H9 (cell line): Measurements from ENCODE around the gene GRIN2B. TPM values are rescaled to one million over a fixed set of nuclear protein-coding genes. Genes with fewer than 3 reads are reported as not detected.

Source experiments
- DNase-seq: peaks from one replicate; pipeline ENCODE4 v3.0.0-alpha.2; 2017
- H2AFZ ChIP-seq: one replicate; pipeline ENCODE4 v1.6.1; 2013; ENCODE audit warnings: mild to moderate bottlenecking, low read length, control low read depth, moderate library complexity
- H2AK5ac ChIP-seq: 2 replicates; pipeline ENCODE4 v1.6.1; 2013; ENCODE audit warnings: low read length, control low read depth, mixed read lengths; ENCODE audit not compliant: insufficient read length
- H2BK120ac ChIP-seq: one replicate; pipeline ENCODE4 v1.6.1; 2013; ENCODE audit warnings: low read depth, mild to moderate bottlenecking, low read length, control low read depth, inconsistent platforms; ENCODE audit not compliant: poor library complexity, severe bottlenecking
- H2BK12ac ChIP-seq: 2 replicates; pipeline ENCODE4 v1.6.1; 2013; ENCODE audit warnings: low read length, control low read depth, mixed read lengths, low read depth; ENCODE audit not compliant: insufficient read length
- H2BK15ac ChIP-seq: 2 replicates; pipeline ENCODE4 v1.6.1; 2013; ENCODE audit warnings: low read depth, low read length, control low read depth
- H2BK20ac ChIP-seq: one replicate; pipeline ENCODE4 v1.6.1; 2013; ENCODE audit warnings: low read depth, mild to moderate bottlenecking, low read length, control low read depth, inconsistent platforms; ENCODE audit not compliant: poor library complexity, severe bottlenecking
- H2BK5ac ChIP-seq: 2 replicates; pipeline ENCODE4 v1.6.1; 2013; ENCODE audit warnings: low read length, control low read depth, mixed read lengths; ENCODE audit not compliant: insufficient read length
- H3K14ac ChIP-seq: 2 replicates; pipeline ENCODE4 v1.6.1; 2013; ENCODE audit warnings: low read length, control low read depth; ENCODE audit not compliant: insufficient read depth
- H3K18ac ChIP-seq: 2 replicates; pipeline ENCODE4 v1.6.1; 2013; ENCODE audit warnings: low read depth, mild to moderate bottlenecking, mixed read lengths, low read length, control low read depth; ENCODE audit not compliant: insufficient read length
- H3K23ac ChIP-seq: 2 replicates; pipeline ENCODE4 v1.6.1; 2013; ENCODE audit warnings: low read length, control low read depth, mixed read lengths, low read depth; ENCODE audit not compliant: insufficient read length
- H3K23me2 ChIP-seq: 2 replicates; pipeline ENCODE4 v1.6.1; 2013; ENCODE audit warnings: low read depth, mild to moderate bottlenecking, mixed read lengths, low read length, control low read depth; ENCODE audit not compliant: insufficient read length, poor library complexity, severe bottlenecking
- H3K27ac ChIP-seq: 2 replicates; pipeline ENCODE4 v1.5.1; 2013; ENCODE audit warnings: low read length, control low read depth, mixed read lengths, low read depth; ENCODE audit not compliant: insufficient read length
- H3K27me3 ChIP-seq: 2 replicates; pipeline ENCODE4 v1.6.1; 2013; ENCODE audit warnings: low read length, control low read depth, inconsistent platforms; ENCODE audit not compliant: insufficient read depth
- H3K4ac ChIP-seq: 2 replicates; pipeline ENCODE4 v1.6.1; 2013; ENCODE audit warnings: low read depth, mild to moderate bottlenecking, control low read depth, inconsistent platforms, low read length, moderate library complexity
- H3K4me1 ChIP-seq: 2 replicates; pipeline ENCODE4 v1.6.1; 2013; ENCODE audit warnings: low read length, control low read depth, inconsistent platforms; ENCODE audit not compliant: insufficient read depth
- H3K4me2 ChIP-seq: 2 replicates; pipeline ENCODE4 v1.6.1; 2013; ENCODE audit warnings: low read length, control low read depth, mixed read lengths; ENCODE audit not compliant: insufficient read length, insufficient read depth
- H3K56ac ChIP-seq: 2 replicates; pipeline ENCODE4 v1.6.1; 2013; ENCODE audit warnings: low read depth, mild to moderate bottlenecking, mixed read lengths, low read length, control low read depth; ENCODE audit not compliant: insufficient read length
- H3K79me1 ChIP-seq: 2 replicates; pipeline ENCODE4 v1.6.1; 2013; ENCODE audit warnings: low read depth, mild to moderate bottlenecking, moderate library complexity, low read length, control low read depth, inconsistent platforms; ENCODE audit not compliant: insufficient read depth, poor library complexity, severe bottlenecking
- H3K79me2 ChIP-seq: 2 replicates; pipeline ENCODE4 v1.6.1; 2013; ENCODE audit warnings: low read length, control low read depth, inconsistent platforms; ENCODE audit not compliant: insufficient read depth
- H3K9ac ChIP-seq: 2 replicates; pipeline ENCODE4 v1.6.1; 2013; ENCODE audit warnings: low read length, control low read depth, mixed read lengths; ENCODE audit not compliant: insufficient read length; ENCODE audit errors: extremely low read depth
- H3K9me3 ChIP-seq: one replicate; pipeline ENCODE4 v1.6.1; 2013; ENCODE audit warnings: low read depth, low read length, inconsistent platforms; ENCODE audit not compliant: control insufficient read depth
- H3T11ph ChIP-seq: one replicate; pipeline ENCODE4 v1.6.1; 2013; ENCODE audit warnings: mild to moderate bottlenecking, low read length, control low read depth, inconsistent platforms
- H4K20me1 ChIP-seq: one replicate; pipeline ENCODE4 v1.6.1; 2013; ENCODE audit not compliant: control insufficient read depth, insufficient read length, insufficient read depth
- H4K5ac ChIP-seq: 2 replicates; pipeline ENCODE4 v1.6.1; 2013; ENCODE audit warnings: low read depth, mild to moderate bottlenecking, mixed read lengths, low read length, control low read depth; ENCODE audit not compliant: insufficient read length
- H4K8ac ChIP-seq: replicated peaks from 2 replicates; pipeline ENCODE4 v1.6.1; 2013; ENCODE audit warnings: low read length, control low read depth, mixed read lengths, low read depth; ENCODE audit not compliant: insufficient read length
- H4K91ac ChIP-seq: 2 replicates; pipeline ENCODE4 v1.6.1; 2013; ENCODE audit warnings: low read depth, mild to moderate bottlenecking, moderate library complexity, mixed read lengths, low read length, control low read depth; ENCODE audit not compliant: insufficient read length
- H3K27ac Mint-ChIP-seq, 3 experiments: 2 replicates in 2 of 3; 3 replicates in 1 of 3; pipeline ENCODE4 v1.8.0; 2020 to 2021; ENCODE audit warnings: mixed read lengths in 3 of 3, mild to moderate bottlenecking in 1 of 3, moderate library complexity in 1 of 3
- H3K27me3 Mint-ChIP-seq: 2 replicates; pipeline ENCODE4 v1.8.0; 2021; ENCODE audit warnings: low read depth, mild to moderate bottlenecking, moderate library complexity, mixed read lengths
- H3K36me3 Mint-ChIP-seq, 3 experiments: 2 replicates in 2 of 3; 3 replicates in 1 of 3; pipeline ENCODE4 v1.8.0; 2020 to 2021; ENCODE audit warnings: low read depth in 3 of 3, mixed read lengths in 3 of 3; ENCODE audit not compliant: insufficient read depth in 1 of 3
- H3K4me1 Mint-ChIP-seq, 2 experiments: 2 replicates each; pipeline ENCODE4 v1.8.0; 2020; ENCODE audit warnings: mixed read lengths in 2 of 2
- H3K4me3 Mint-ChIP-seq, 2 experiments: 2 replicates in 1 of 2; 3 replicates in 1 of 2; pipeline ENCODE4 v1.8.0; 2020 to 2021; ENCODE audit warnings: mild to moderate bottlenecking in 2 of 2, mixed read lengths in 2 of 2, moderate library complexity in 1 of 2
- H3K9me3 Mint-ChIP-seq, 2 experiments: 2 replicates in 1 of 2; 3 replicates in 1 of 2; pipeline ENCODE4 v1.8.0; 2020; ENCODE audit warnings: mild to moderate bottlenecking in 2 of 2, mixed read lengths in 2 of 2, moderate library complexity in 1 of 2
- WGBS: extraction: QIAGEN DNeasy Blood & Tissue Kit; methylation state at CpG from one replicate; pipeline ENCODE4 v1.1.7; 2013; ENCODE audit warnings: missing lambda C conversion rate, low lambda C conversion rate, mixed read lengths; ENCODE audit not compliant: insufficient read length; ENCODE audit errors: extremely low coverage; 5-methylcytosine and 5-hydroxymethylcytosine counted together
- total RNA-seq: library from RNA; stranded (reverse); gene quantifications from 2 replicates; pipeline ENCODE4 v1.2.1, GENCODE V29; 2021
- TF ChIP-seq, protein P1 (sequence below): fragments of 200-600 bp; sonication (generic); conservative IDR thresholded peaks from 3 replicates; pipeline ENCODE4 v1.8.0; 2021; ENCODE audit warnings: antibody characterized with exemption, mild to moderate bottlenecking

GRIN2B gene
- total RNA-seq, 1 experiment from 2014 or later, result 0.13 TPM

DNA sequence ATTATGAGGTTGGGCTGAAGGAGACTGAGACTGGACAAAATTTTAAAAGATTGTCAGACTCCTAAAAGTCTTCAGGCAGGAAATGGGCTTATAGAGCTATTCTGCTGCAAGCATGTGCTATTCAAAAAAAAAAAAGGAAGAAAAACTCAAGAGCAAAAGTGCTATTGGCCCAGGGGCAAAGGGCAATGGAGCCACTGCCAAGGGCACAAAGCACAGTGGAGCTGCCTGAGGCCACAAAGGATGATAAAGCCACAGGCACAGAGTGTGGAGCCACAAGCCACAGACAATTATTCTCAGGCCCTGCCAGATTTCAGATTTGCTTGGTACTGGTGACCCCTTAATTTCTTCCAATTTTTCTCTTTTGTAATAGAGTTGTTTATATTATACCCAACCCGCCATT, 29.6 kb upstream of the GRIN2B start:
- WGBS, result no CpG with 5 or more reads among the region's 1 CpG

More for the DNA sequence above, 29.6 kb upstream of the GRIN2B start:
- TF ChIP-seq, protein P1, sequence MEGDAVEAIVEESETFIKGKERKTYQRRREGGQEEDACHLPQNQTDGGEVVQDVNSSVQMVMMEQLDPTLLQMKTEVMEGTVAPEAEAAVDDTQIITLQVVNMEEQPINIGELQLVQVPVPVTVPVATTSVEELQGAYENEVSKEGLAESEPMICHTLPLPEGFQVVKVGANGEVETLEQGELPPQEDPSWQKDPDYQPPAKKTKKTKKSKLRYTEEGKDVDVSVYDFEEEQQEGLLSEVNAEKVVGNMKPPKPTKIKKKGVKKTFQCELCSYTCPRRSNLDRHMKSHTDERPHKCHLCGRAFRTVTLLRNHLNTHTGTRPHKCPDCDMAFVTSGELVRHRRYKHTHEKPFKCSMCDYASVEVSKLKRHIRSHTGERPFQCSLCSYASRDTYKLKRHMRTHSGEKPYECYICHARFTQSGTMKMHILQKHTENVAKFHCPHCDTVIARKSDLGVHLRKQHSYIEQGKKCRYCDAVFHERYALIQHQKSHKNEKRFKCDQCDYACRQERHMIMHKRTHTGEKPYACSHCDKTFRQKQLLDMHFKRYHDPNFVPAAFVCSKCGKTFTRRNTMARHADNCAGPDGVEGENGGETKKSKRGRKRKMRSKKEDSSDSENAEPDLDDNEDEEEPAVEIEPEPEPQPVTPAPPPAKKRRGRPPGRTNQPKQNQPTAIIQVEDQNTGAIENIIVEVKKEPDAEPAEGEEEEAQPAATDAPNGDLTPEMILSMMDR, result no peak
- no peak overlapping the region for H3K27ac Mint-ChIP-seq
- H3K27me3 ChIP-seq, result no peaks in the 10 kb centered on the region
- no peak overlapping the region for H3K23ac ChIP-seq
- H2AFZ ChIP-seq, result no peak overlapping the region
- no peak overlapping the region for H2BK15ac ChIP-seq
- H3K4me3 Mint-ChIP-seq, result no peak overlapping the region
- H3K4me1 Mint-ChIP-seq, result peaks cover 6 to 7% of the 10 kb centered on the region in 2 experiments; a peak in 2 of 4 replicates
- no peaks in the 10 kb centered on the region for H3K27me3 Mint-ChIP-seq
- H2BK12ac ChIP-seq, result no peak overlapping the region
- no peak overlapping the region for H3K27ac ChIP-seq
- no peak overlapping the region for H2AK5ac ChIP-seq
- no peak overlapping the region for H4K8ac ChIP-seq
- H4K20me1 ChIP-seq, result no peaks in the 10 kb centered on the region
- no peak overlapping the region for H4K91ac ChIP-seq
- DNase-seq, result no peak
- H2BK20ac ChIP-seq, result no peak overlapping the region
- H3K56ac ChIP-seq, result no peak overlapping the region
- H3K9ac ChIP-seq, result no peak overlapping the region
- no peaks in the 10 kb centered on the region for H3K4me1 ChIP-seq
- no peak overlapping the region for H4K5ac ChIP-seq
- H3K18ac ChIP-seq, result no peak overlapping the region
- no peaks in the 10 kb centered on the region for H3K79me1 ChIP-seq
- no peaks in the 10 kb centered on the region; a peak in 1 of 7 replicates for H3K36me3 Mint-ChIP-seq
- H3K9me3 ChIP-seq, result no peaks in the 10 kb centered on the region
- no peaks in the 10 kb centered on the region for H3K23me2 ChIP-seq
- no peak overlapping the region for H3K4ac ChIP-seq
- H3K79me2 ChIP-seq, result no peaks in the 10 kb centered on the region
- no peak overlapping the region for H2BK5ac ChIP-seq
- no peak overlapping the region for H2BK120ac ChIP-seq
- H3K9me3 Mint-ChIP-seq, result peaks cover 0 to 6% of the 10 kb centered on the region in 2 experiments; a peak in 3 of 5 replicates
- no peak overlapping the region for H3K4me2 ChIP-seq
- H3K14ac ChIP-seq, result no peak overlapping the region
- no peak overlapping the region for H3T11ph ChIP-seq
